ENCODE measurements around the gene CCND2.
A peak's percentile ranks its signal among the peaks of the same experiment; 100 is the strongest.

The CCND2 gene

DNA sequence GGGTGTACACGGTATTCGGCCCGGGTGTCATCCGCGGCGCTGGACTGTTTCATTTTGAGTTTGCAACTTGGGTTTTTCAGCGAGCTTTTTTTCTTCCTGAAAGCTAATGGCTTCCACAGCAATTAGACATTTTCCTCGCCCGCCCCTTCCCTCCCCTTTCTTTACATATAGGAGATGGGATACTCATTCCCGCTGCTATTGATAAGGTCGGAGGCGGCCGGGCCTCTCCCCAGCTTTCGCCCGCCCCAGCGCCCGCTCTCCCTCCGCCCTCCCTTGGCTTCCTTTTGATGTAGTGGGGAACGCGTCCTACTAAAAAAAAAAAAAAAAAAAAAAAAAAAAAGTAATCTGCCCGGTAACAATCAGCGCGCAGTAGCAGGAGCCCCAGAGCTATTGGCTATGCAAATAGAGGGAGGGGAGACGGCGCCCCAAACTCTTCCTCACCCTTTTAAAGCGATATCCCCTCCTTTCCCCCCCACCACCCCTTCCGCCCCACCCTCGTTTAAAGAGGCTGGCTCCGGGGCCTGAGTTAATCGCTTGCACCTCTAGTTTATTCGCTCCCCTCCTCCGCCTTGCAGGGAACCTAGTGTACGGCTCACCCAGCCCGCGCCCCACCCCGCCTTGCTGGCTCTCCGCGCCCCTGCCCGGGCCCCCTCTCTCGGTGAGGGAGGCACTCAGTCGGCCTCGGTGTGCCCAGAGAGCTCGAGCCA, 1.7 kb upstream of the CCND2 start:
- peak; percentile 97 for DNase-seq (ENCODE audit: low read depth)
- peak overlapping the region; percentile 64 for H3K4me3 ChIP-seq (ENCODE audit: low read depth, low read length)
- TF ChIP-seq, protein P1, sequence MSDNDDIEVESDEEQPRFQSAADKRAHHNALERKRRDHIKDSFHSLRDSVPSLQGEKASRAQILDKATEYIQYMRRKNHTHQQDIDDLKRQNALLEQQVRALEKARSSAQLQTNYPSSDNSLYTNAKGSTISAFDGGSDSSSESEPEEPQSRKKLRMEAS (IDR thresholded peaks at IDR 0.05; ENCODE audit: low read depth, low read length): no peak
- TF ChIP-seq POLR2A (IDR thresholded peaks at IDR 0.05; ENCODE audit: extremely low read depth, insufficient read length): no peak
- no peak for TF ChIP-seq MYC (IDR thresholded peaks at IDR 0.05; ENCODE audit: low read depth, low read length)
- TF ChIP-seq, protein P2, sequence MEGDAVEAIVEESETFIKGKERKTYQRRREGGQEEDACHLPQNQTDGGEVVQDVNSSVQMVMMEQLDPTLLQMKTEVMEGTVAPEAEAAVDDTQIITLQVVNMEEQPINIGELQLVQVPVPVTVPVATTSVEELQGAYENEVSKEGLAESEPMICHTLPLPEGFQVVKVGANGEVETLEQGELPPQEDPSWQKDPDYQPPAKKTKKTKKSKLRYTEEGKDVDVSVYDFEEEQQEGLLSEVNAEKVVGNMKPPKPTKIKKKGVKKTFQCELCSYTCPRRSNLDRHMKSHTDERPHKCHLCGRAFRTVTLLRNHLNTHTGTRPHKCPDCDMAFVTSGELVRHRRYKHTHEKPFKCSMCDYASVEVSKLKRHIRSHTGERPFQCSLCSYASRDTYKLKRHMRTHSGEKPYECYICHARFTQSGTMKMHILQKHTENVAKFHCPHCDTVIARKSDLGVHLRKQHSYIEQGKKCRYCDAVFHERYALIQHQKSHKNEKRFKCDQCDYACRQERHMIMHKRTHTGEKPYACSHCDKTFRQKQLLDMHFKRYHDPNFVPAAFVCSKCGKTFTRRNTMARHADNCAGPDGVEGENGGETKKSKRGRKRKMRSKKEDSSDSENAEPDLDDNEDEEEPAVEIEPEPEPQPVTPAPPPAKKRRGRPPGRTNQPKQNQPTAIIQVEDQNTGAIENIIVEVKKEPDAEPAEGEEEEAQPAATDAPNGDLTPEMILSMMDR (IDR thresholded peaks at IDR 0.05; ENCODE audit: low read depth, low read length): no peak

DNA sequence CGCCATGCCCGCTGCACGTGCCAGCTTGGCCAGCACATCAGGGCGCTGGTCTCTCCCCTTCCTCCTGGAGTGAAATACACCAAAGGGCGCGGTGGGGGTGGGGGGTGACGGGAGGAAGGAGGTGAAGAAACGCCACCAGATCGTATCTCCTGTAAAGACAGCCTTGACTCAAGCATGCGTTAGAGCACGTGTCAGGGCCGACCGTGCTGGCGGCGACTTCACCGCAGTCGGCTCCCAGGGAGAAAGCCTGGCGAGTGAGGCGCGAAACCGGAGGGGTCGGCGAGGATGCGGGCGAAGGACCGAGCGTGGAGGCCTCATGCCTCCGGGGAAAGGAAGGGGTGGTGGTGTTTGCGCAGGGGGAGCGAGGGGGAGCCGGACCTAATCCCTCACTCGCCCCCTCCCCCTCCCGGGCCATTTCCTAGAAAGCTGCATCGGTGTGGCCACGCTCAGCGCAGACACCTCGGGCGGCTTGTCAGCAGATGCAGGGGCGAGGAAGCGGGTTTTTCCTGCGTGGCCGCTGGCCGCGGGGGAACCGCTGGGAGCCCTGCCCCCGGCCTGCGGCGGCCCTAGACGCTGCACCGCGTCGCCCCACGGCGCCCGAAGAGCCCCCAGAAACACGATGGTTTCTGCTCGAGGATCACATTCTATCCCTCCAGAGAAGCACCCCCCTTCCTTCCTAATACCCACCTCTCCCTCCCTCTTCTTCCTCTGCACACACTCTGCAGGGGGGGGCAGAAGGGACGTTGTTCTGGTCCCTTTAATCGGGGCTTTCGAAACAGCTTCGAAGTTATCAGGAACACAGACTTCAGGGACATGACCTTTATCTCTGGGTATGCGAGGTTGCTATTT, 914 bp upstream of the CCND2 start:
- peak; percentile 89 for DNase-seq (ENCODE audit: low read depth)
- TF ChIP-seq, protein P1 (IDR thresholded peaks at IDR 0.05; ENCODE audit: low read depth, low read length): peak; percentile 95
- TF ChIP-seq POLR2A (IDR thresholded peaks at IDR 0.05; ENCODE audit: extremely low read depth, insufficient read length) (peak; percentile 75), MYC (IDR thresholded peaks at IDR 0.05; ENCODE audit: low read depth, low read length) (peak; percentile 94)
- TF ChIP-seq, protein P2 (IDR thresholded peaks at IDR 0.05; ENCODE audit: low read depth, low read length): no peak
- H3K4me3 ChIP-seq (ENCODE audit: low read depth, low read length): peak overlapping the region; percentile 57

DNA sequence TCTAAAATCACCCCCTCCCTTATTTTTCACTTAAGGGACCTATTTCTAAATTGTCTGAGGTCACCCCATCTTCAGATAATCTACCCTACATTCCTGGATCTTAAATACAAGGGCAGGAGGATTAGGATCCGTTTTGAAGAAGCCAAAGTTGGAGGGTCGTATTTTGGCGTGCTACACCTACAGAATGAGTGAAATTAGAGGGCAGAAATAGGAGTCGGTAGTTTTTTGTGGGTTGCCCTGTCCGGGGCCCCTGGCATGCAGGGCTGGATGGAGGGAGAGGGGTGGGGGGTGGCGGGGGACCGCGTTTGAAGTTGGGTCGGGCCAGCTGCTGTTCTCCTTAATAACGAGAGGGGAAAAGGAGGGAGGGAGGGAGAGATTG, 300 bp upstream of the CCND2 start:
- no peak for TF ChIP-seq POLR2A (IDR thresholded peaks at IDR 0.05; ENCODE audit: extremely low read depth, insufficient read length)
- TF ChIP-seq MYC (IDR thresholded peaks at IDR 0.05; ENCODE audit: low read depth, low read length): no peak
- TF ChIP-seq, protein P1 (IDR thresholded peaks at IDR 0.05; ENCODE audit: low read depth, low read length): no peak
- TF ChIP-seq, protein P2 (IDR thresholded peaks at IDR 0.05; ENCODE audit: low read depth, low read length): no peak
- no peak for DNase-seq (ENCODE audit: low read depth)
- peak overlapping the region; percentile 93 for H3K4me3 ChIP-seq (ENCODE audit: low read depth, low read length)

DNA sequence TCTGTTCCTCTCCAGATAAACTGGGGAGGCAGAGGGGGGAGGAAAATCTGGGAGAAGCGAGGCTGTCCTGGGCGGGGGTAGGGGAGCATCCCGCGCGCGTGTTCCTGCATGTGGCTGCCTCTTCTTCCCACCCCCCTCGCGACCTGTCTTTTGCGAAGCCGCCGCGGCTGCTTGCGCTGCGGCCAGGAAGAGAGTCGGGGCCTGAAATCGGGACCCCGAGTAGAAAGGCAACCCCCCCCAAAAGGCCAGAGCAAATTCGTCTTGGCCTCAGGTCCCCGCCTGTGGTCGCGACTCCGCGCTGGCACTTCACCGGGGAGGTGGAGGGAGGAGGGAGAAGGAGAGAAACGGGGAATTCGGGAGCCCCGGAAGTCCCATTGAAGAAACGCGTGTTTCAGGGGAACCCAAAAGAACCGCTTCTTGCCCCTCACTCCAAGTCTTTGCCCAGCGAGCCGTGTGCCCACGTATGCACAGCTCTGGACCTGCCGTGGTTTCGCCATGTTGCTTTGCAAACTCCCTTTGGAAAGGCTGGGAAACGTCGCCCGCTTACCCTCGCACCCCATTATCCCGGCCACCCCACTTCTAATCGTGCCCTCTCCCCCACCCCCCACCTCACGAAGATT, 944 bp downstream of the CCND2 start:
- DNase-seq (ENCODE audit: low read depth): peak; percentile 50

More for the DNA sequence above, 944 bp downstream of the CCND2 start:
- TF ChIP-seq, protein P1 (IDR thresholded peaks at IDR 0.05; ENCODE audit: low read depth, low read length): no peak
- TF ChIP-seq MYC (IDR thresholded peaks at IDR 0.05; ENCODE audit: low read depth, low read length) (no peak; the same call in none of the 2 replicates), POLR2A (IDR thresholded peaks at IDR 0.05; ENCODE audit: extremely low read depth, insufficient read length) (no peak)
- TF ChIP-seq, protein P2 (IDR thresholded peaks at IDR 0.05; ENCODE audit: low read depth, low read length): no peak
- peak overlapping the region; percentile 93 for H3K4me3 ChIP-seq (ENCODE audit: low read depth, low read length)
